HG03558 (cell line): ENCODE measurements around the gene ZNF302.
"Not testable (repeated sequence)": the region's sequence is repeated elsewhere in the genome, so short reads cannot be mapped to it uniquely, and the experiment has no call there.

Experiments
- ATAC-seq: cut with Tn5 transposase; IDR thresholded peaks from one replicate; pipeline ENCODE4 v1.9.1; 2021; ENCODE audit warnings: moderate number of reproducible peaks; ENCODE audit not compliant: unreplicated experiment; ENCODE audit errors: extremely low read depth

Gene ZNF302

DNA sequence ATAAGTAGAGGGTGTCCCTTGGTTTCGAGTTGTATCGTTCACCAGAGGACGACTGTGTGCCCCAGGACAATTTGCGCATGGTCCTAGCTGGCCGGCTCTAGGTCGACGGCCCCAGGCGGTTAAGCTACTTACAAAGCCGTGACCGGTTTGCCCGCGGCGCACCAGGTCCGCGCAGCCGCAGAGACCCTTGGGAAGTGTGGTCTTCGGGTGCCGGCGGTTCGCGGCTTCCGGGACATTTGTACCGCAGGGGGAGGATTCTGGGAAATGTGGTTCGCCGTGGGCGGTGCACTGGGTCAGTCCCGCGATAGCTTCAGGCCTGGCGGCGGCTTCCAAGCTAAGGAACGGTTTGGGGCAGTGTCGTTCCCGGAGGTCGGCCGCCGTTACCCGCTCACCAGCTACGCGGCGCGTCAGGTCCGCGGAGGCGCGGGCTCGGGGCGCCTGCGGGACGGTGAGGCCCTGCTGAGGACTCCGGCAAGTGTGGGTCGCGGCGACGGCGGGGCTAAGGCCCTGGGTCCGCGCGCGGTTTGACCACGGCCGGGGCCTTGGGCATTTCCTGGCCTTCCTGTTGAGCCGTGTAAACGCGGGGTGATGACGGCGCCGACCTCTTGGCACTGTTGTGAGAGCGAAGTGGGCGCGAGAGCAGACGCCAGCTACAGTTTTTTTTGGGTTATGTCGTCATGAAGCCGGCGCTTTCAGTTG lies at the start of gene ZNF302:
TSS of gene ZNF302 (plus strand) at position 293 of the 699 bp plus-strand sequence. CDS start 1,127 bp downstream, outside the sequence.
- peak; percentile 62 for ATAC-seq

DNA sequence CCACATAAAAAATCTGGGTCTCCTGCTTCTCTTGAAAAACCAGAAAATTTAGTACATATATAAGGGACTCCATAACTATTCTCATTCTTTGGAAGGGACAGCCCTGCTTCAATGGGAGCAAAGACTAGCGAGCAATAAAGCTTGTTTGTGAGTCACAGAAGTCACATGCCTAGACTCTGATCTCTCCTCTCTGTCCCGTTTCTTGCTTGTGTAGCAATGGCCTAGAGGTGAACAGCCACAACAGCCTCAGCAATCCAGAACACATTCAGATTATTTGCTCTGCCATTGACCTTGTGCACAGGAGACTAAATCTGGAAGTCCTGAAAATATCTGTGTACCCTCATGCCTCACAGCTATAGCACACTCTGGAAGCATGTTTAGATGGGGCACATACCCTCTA lies 43.7 kb upstream of the ZNF302 start:
- no peak for ATAC-seq

GRCh38 chr19:34639491-34640085 lies 37.9 kb upstream of the ZNF302 start:
- no peak for ATAC-seq

DNA sequence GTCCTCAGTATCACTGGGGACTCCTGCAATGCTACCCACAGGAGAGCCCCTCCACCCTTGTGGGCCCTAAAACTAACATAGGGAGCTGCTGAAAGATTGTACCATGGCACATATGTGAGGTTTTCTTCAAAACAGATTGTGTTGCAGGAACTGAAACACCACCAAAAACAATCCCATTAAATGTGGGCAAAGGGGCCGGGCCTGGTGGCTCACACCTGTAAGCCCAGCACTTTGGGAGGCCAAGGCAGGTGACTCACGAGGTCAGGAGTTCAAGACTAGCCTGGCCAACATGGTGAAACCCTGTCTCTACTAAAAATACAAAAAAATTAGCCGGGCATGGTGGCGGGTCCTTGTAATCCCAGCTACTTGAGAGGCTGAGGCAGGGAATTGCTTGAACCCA lies 35.2 kb upstream of the ZNF302 start:
- ATAC-seq = no peak

- ATAC-seq = no peak
These were observed 32.5 kb upstream of the ZNF302 start for GRCh38 chr19:34644991-34645461.

GRCh38 chr19:34645551-34645950 lies 31.9 kb upstream of the ZNF302 start:
- no peak for ATAC-seq

GRCh38 chr19:34649886-34650543 lies 27.5 kb upstream of the ZNF302 start:
- ATAC-seq = no peak

GRCh38 chr19:34651747-34652146 lies 25.7 kb upstream of the ZNF302 start:
- no peak for ATAC-seq

- no peak for ATAC-seq
These were observed 22.7 kb upstream of the ZNF302 start for GRCh38 chr19:34654796-34655195.

- ATAC-seq = no peak
These were observed 21.8 kb upstream of the ZNF302 start for GRCh38 chr19:34655651-34656050.

DNA sequence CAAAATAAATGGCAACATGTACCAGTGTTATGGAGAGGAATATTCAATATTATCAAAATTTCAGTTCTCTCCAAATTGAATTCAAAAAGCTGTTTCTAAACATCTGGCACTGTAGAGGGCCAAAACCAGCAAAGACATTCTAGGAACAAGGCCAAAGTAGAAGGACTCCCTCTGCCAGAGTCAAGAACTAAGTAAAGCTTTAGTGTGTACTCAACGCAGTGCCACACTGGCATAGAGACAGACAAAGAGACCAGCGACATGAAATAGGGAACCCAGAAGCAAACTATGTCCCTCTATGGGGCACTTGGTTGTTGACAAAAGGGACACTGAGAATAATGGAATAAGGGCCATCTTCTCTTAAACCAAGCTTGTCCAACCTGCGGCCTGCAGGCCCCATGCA lies 16.1 kb upstream of the ZNF302 start:
- ATAC-seq = no peak

DNA sequence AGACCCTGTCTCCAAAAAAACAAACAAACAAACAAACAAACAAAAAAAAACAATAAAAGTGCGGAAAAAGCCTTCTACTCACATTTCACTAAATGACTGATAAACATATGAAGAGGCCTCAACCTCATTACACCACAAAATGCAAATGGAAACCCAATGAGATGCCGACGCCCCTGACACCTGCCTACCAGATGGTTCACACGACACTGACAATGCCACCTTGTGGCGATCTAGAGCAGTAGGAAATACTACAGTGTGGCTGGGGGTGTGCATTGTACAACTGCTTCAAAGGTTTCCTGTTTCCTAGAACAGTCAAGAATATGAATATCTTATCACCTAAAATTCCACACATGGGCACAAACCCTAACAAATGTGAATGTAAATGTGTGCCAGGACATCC lies 14.6 kb upstream of the ZNF302 start:
- ATAC-seq = no peak

DNA sequence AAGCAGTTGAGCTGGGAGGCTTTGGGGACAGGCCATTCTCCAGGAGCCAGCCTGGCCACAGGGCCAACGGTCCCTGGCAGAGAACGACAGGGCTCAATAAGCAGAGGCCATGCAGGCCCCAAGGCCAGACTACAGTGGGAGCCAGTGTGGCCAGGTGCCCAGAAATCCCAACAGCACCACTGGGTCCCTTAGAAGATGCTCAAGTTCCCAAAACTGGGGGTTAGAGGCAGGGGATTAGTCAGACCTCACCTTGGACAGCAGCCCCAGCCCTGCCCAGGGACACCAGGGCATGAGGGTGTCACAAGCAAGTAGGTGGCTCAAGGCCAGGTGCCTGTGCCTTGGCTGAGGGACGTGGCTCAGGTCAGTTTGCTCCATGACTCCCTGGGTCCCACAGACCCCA lies 13.3 kb upstream of the ZNF302 start:
- no peak for ATAC-seq

DNA sequence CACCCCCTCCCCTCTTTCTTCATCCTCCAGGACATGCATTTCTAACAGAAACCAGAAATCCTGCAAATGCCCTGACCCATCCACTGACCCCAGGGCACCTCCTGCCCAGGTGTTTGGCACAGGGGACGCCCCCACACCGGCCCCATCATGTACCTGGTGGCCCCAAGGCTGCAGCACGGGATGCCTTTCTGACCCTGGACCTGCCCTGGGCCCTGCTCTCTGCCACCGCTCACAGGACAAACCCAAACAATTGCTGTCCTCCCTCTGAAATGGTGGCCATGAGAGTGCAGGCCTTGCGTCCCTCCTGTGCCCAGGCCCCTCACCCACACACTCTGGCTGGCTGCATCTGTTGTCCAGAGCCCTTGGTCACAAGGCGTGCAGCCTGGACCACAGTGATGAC lies 12.6 kb upstream of the ZNF302 start:
- ATAC-seq = no peak

- ATAC-seq = not testable (repeated sequence)
These were observed 12.2 kb upstream of the ZNF302 start for GRCh38 chr19:34665275-34665674.

GRCh38 chr19:34666200-34666957 lies 11.1 kb upstream of the ZNF302 start:
- ATAC-seq = no peak

DNA sequence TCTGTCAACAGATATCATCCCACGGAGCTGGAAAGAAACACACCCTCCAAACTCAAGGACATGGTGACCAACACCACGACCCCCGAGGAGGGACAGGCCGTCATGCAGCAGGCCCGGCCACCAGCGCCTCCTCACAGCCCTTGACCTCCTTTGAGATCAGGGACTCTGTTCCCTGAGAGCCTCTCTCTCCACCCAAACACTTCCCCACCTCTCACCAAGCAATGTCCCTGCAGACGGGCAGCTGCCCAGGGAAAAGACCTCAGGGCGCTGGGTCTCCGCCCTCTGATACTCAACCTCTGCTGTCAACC lies 10.6 kb upstream of the ZNF302 start:
- no peak for ATAC-seq

DNA sequence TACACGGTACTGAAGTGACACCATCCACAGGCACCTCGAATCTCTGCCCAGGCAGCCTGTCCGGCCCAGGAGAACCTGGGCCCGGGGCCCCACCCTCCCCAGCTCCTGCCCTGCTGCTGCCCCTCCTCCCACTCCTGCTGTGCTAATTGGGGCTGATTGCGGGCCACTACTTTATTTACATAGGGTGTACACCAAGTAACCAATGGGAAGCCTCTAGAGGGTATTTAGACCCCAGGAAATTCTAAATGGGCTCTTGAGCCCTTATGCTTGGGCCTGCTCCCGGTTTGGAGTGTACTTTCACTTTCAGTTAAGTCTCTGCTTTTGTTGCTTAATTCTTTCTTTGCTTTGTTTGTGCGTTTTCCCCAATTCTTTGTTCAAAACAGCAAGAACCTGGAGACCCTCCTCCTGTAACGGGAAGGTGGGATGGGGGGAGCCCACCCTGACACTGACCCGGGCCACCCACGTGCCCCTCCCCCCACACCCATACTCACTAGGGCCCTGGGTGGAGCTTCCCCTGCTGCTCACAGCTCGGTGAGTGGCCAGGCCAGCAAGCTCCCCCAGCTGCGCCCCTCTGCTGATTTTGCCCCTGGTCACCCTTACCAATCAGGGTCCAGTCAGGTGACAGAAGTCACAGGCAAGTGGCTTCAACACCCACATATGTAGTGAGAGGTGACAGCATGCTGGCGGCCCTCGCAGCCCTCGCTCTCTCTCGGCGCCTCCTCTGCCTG lies 10.0 kb upstream of the ZNF302 start:
- no peak for ATAC-seq

DNA sequence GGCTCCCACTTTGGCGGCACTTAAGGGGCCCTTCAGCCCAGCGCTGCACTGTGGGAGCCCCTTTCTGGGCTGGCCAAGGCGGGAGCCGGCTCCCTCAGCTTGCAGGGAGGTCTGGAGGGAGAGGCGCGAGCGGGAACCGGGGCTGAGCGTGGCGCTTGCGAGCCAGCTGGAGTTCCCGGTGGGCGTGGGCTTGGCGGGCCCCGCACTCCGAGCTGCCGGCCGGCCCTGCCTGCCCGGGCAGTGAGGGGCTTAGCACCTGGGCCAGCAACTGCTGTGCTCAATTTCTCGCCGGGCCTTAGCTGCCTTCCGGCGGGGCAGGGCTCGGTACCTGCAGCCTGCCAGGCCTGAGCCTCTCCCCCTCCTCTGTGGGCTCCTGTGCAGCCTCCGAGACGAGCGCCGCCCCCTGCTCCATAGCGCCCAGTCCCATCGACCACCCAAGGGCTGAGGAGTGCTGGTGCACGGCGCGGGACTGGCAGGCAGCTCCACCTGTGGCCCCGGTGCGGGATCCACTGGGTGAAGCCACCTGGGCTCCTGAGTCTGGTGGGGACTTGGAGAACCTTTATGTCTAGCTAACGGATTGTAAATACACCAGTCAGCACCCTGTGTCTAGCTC lies 9.3 kb upstream of the ZNF302 start:
- not testable (repeated sequence) for ATAC-seq

GRCh38 chr19:34668690-34669089 lies 8.8 kb upstream of the ZNF302 start:
- not testable (repeated sequence) for ATAC-seq
